GM21526 (cell line): ENCODE data around the gene EPN1.
"Not testable (repeated sequence)": the region's sequence is repeated elsewhere in the genome, so short reads cannot be mapped to it uniquely, and the experiment has no call there.

Source experiments
- ATAC-seq: cut with Tn5 transposase; IDR thresholded peaks from one replicate; pipeline ENCODE4 v1.9.1; 2021; ENCODE audit warnings: moderate library complexity; ENCODE audit not compliant: unreplicated experiment, low FRiP score

EPN1 gene

DNA sequence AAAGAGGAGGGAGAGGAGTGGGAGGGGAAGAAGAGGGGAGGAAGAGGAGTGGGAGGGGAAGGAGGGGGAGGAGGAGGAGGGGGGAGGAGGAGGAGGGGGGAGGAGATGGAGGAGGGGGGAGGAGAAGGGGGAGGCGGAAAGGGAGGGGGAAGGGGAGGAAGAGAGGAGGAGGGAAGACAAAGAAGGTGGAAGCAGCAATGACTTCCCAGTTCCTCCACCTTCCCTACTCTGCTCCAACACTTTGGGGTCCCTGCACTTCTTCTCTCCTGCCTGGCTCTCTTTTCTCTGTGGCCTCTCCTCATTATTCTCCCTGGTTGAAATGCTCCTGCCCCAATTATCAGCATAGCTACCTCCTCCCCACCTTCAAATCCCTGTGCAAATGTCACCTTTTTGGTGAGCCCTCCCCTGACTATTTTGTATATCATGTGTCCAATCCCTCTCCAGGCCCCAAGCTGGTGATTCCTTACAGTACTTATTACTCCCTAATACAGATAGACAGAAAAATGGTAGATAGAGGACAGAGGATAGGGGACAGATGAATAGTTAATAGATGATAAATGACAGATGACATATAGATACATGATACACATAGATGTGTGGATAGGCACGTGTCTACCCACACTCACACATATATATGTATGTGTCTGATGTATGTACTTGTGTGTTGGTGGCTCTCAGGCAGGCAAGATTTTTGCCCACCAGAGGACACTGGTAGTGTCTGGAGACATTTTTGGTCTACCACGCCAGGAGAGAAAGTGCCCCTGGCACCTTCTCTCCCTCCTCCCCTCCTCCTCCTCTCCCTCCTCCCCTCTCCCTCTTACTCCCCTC, 38.0 kb downstream of the EPN1 start:
- no peak for ATAC-seq

DNA sequence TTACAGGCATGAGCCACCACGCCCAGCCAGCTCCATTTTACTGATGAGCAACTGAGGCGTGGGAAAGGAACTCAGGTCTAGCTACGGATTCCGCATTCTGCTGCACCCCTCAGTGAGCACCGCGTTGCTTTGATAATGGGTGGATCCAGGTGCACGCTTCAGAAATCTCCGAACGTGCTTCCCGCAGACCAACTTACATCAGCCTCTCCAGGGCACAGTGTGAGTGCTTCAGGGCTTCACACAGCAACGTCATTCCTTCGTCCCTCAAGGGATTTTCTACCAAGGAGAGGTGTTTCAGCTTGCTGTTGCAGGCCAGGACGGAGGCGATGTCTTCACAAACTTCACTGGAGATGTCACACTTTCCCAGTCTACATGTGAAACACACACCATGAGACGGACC, 41.5 kb downstream of the EPN1 start:
- no peak for ATAC-seq

DNA sequence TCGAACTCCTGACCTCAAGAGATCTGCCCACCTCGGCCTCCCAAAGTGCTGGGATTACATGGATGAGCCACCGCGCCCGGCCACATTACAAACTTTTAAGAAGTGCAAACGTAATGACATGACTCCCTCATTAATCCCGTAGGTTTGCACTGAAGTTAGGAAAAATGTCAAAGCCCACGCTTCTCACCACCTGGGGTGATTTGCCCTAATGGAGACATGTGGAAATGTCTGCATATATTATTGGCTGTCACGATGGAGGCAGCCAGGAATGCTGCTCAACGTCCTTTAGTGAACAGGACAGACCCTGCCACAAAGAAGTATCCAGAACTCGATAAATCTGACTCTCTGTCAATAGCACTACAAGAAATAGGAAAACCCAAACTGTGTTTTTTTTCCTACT, 42.2 kb downstream of the EPN1 start:
- ATAC-seq = no peak

DNA sequence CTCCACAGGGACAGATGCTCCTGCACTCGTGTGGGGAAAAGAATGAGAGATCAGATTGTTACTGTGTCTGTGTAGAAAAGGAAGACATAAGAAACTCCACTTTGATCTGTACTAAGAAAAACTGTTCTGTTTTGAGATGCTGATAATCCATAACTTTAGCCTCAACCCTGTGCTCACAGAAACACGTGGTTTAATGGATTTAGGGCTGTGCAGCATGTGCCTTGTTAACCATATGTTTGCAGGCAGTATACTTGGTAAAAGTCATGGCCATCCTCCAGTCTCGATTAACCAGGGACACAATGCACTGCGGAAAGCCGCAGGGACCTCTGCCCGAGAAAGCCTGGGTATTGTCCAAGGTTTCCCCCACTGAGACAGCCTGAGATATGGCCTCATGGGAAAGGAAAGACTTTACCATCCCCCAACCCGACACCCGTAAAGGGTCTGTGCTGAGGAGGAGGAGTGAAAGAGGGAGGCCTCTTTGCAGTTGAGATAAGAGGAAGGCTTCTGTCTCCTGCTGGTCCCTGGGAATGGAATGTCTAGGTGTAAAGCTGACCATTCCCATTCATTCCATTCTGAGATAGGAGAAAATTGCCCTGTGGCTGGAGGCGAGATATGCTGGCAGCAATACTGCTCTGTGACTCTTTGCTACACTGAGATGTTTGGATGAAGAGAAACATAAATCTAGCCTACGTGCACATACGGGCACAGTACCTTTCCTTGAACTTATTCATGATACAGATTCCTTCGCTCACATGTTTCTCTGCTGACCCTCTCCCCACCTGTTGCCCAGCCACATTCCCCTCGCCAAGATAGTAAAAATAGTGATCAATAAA, 43.1 kb downstream of the EPN1 start:
- not testable (repeated sequence) for ATAC-seq

DNA sequence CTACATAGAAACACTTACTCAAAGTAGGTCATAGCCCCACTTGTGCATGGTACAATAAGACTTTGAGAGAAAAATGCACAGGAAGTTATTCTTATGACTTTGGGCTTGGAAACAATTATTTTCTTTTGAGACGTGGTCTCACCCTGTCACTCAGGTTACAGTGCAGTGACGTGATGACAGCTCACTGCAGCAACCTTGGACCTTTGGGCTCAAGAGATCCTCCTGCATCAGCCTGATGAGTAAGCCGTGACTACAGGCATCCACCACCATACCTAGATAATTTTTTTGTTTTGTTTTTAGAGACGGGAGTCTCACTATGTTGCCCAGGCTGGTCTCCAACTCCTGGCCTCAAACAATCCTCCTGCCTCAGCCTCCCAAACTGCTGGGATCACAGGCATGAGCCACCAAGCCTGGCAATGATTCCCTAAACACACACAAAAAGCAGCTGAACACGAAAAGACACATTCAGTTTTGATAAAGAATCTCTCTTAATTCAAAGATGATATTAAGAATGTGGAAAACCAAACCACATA, 45.3 kb downstream of the EPN1 start:
- no peak for ATAC-seq

DNA sequence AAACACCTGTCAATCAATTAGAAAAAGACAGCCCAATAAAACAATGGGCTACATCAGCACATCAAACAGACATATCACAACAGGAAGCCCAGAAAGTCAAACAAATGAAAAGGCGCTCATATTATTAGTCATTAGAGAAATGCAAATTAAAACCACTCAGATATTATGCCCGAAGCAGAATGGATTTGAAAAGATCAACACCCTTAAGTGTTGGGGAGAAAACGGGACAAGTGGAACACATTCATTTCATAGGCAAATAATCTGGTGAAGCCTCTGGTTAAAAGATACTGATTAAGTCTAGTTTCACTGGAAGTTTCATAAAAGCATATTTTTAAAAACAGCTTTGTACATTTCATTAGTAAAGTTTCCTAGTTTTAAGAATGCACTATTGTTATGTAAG, 45.8 kb downstream of the EPN1 start:
- no peak for ATAC-seq

DNA sequence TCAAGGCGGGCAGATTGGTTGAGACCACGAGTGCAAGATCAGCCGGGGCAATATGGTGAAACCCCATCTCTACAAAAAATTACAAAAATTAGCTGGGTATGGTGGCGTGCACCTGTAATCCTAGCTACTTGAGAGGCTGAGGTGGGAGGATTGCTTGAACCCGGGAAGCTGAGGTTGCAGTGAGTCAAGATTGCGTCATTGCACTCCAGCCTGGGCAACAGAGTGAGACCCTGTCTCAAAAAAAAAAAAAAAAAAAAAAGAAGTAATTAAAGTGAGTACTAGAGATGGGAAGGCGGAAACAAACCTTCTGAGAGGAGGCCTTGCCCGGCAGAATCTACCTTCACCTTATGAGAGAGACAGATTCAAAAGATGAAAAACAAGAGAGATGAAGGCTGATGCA, 48.5 kb downstream of the EPN1 start:
- ATAC-seq = no peak

DNA sequence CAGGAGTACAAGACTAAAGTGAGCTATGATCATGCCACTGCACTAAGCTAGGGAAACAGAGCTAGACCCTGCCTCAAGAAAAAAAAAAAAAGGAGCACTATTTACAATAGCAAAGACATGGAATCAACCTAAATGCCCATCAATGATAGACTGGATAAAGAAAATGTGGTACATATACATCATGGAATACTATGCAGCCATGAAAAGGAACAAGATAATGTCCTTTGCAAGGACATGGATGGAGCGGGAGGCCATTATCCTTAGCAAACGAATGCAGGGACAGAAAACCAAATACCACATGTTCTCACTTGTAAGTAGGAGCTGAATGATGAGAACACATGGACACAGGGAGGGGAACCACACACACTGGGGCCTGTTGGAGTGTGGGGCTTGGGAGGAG, 55.4 kb downstream of the EPN1 start:
- ATAC-seq = not testable (repeated sequence)

DNA sequence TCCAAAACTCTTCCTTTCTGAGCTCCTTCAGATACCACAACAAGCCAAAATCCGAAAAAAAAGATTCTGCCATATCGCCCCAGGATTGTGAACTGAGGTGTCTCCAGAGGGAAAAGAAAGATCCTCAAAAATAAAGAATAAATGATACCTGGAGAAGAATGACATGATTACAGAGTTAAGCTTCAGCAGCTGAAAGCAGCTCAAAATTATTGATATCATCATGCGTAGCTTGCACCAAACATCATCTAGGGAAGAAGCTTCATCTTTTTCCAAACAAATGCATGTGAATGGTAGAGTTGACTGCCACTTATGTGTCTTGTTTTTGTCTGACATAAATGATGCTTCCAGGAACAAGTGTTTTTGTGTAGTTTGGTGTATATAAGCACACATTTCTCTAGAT, 63.3 kb downstream of the EPN1 start, which contains the start of gene NLRP9:
TSS of gene NLRP9 (minus strand) at position 101 of the 400 bp plus-strand sequence. CDS start at position 73, 28 bp downstream.
- ATAC-seq = no peak

DNA sequence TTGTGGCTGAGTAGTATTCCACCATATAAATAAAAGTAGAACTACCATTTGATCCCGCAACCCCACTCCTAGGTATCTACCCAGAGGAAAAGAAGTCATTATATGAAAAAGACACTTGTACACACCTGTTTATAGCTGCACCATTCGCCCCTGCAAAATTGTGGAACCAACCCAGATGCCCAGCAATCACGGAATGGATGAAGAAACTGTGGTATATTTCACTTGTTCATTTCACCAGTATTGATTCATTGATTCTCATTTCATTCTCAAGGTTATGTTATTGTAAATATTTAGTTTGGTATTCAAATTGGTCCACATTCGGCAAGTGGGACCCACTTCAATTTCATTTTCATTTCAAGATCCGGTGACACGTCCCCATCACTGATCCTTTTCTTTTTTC, 75.7 kb downstream of the EPN1 start:
- ATAC-seq = no peak

DNA sequence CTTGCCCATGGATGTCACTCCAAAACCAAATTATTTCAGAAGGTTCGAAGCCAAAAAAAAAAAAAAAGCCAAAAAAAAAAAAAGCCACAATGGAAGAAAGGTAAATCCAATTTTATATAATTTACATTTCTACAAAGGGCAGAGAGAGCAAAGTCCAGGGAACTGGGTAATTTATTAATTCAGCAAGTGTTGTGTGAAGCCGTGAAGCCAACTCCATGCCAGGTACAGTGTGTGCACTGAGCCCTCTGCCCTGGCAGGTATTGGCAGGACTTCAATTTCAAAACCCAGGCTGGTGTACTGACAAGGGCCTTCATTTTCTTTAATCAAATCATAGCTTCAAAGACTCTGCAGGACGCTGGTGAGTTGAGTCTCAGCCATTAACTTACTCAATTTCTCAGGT, 78.4 kb downstream of the EPN1 start:
- no peak for ATAC-seq

DNA sequence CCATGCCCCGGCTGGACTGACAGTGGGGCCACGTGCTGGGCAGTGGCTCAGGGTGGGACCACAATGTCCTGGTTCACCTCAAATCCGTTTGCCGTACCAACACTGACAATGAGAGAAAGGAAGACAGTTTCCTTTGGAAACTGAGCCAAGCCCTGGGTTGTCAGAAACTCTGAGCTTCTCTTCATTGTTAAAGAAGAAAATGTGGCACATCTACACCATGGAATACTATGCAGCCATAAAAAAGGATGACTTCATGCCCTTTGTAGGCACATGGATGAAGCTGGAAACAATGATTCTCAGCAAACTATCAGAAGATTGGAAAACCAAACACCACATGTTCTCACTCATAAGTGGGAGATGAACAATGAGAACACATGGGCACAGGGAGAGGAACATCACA, 81.8 kb downstream of the EPN1 start:
- ATAC-seq = not testable (repeated sequence)

DNA sequence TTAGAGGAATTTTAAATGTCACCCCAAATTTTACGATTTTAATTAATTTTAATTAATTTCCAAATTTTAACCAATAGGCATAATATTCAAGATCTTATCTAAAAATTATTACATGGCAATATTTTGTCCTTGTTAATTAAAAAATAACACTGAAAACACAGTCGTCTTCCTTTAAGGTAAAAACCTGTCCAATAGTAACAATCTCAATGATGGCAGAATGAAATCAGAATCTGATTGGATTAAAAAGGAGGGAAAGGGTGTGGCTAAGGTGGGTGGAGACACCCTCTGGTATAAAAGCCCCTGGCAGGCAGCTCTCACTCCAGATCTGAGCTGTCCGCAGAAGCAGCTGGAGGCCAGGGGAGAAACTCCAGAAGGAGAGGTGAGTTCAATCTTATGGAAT, 83.8 kb downstream of the EPN1 start, which contains the start of gene RFPL4A:
TSS of gene RFPL4A (plus strand) at position 301 of the 400 bp plus-strand sequence. CDS start 2,704 bp downstream, outside the sequence.
- ATAC-seq = not testable (repeated sequence)
